ENCODE data around the gene TNFAIP8.

The TNFAIP8 gene

GRCh38 chr5:119353213-119353612 lies 2.6 kb upstream of the TNFAIP8 start:
- no peak for DNase-seq

GRCh38 chr5:119353686-119354366 lies 2.0 kb upstream of the TNFAIP8 start:
- no peak for DNase-seq

- DNase-seq, result no peak
Measured at GRCh38 chr5:119354537-119355243, 1.1 kb upstream of the TNFAIP8 start.

- no peak for DNase-seq
Measured at GRCh38 chr5:119355244-119355638, 578 bp upstream of the TNFAIP8 start.

- no peak for DNase-seq
Measured at GRCh38 chr5:119356612-119357188, 881 bp downstream of the TNFAIP8 start.

GRCh38 chr5:119357270-119357669 lies 1.5 kb downstream of the TNFAIP8 start:
- no peak for DNase-seq

GRCh38 chr5:119357808-119358529 lies 2.1 kb downstream of the TNFAIP8 start:
- no peak for DNase-seq

GRCh38 chr5:119358530-119358900 lies 2.7 kb downstream of the TNFAIP8 start:
- no peak for DNase-seq

- no peak for DNase-seq
Measured at GRCh38 chr5:119358901-119359603, 3.2 kb downstream of the TNFAIP8 start.

GRCh38 chr5:119359737-119360413 lies 4.1 kb downstream of the TNFAIP8 start:
- no peak for DNase-seq

GRCh38 chr5:119360905-119361593 lies 5.2 kb downstream of the TNFAIP8 start:
- no peak for DNase-seq

- DNase-seq, result no peak
Measured at GRCh38 chr5:119361594-119362125, 5.8 kb downstream of the TNFAIP8 start.

GRCh38 chr5:119362714-119363113 lies 6.9 kb downstream of the TNFAIP8 start:
- no peak for DNase-seq

- no peak for DNase-seq
Measured at GRCh38 chr5:119363271-119363670, 7.5 kb downstream of the TNFAIP8 start.

- DNase-seq, result no peak
Measured at GRCh38 chr5:119363936-119364335, 8.1 kb downstream of the TNFAIP8 start.

- no peak for DNase-seq
Measured at GRCh38 chr5:119365847-119366539, 10.2 kb downstream of the TNFAIP8 start.

GRCh38 chr5:119366540-119366881 lies 10.7 kb downstream of the TNFAIP8 start:
- DNase-seq, result peak in 1 of 2 donors; percentile 45

GRCh38 chr5:119367502-119368237 lies 11.9 kb downstream of the TNFAIP8 start:
- peak in 1 of 2 donors; percentile 49 for DNase-seq

- peak; percentile 66 to 74 for DNase-seq
Measured at GRCh38 chr5:119368238-119368630, 12.4 kb downstream of the TNFAIP8 start.

GRCh38 chr5:119370486-119370885 lies 14.7 kb downstream of the TNFAIP8 start:
- no peak for DNase-seq
